22Rv1 (cell line): ENCODE results near the gene PTPN2.

ENCODE experiments used
- H3K27ac ChIP-seq: fragments of 450-650 bp; 2 replicates; pipeline ENCODE4 v1.5.1; 2017
- CTCF ChIP-seq: fragments of 450-650 bp; IDR thresholded peaks from 2 replicates; pipeline ENCODE4 v1.5.1; 2017; ENCODE audit warnings: mild to moderate bottlenecking
- ZFX ChIP-seq: fragments of 450-650 bp; IDR thresholded peaks from 2 replicates; pipeline ENCODE4 v1.6.1; 2017; ENCODE audit warnings: antibody characterized with exemption, borderline replicate concordance

PTPN2 gene

GRCh38 chr18:12891561-12891960 lies 7.5 kb upstream of the PTPN2 start:
- no peak overlapping the region for H3K27ac ChIP-seq
- no peak for TF ChIP-seq CTCF
- no peak for TF ChIP-seq ZFX

- no peak overlapping the region for H3K27ac ChIP-seq
- TF ChIP-seq ZFX: no peak
Observed at GRCh38 chr18:12890964-12891363, 6.9 kb upstream of the PTPN2 start.

- no peak overlapping the region for H3K27ac ChIP-seq
- TF ChIP-seq ZFX: no peak
- peak; percentile 79 for TF ChIP-seq CTCF
Observed at GRCh38 chr18:12886498-12887126, 2.6 kb upstream of the PTPN2 start.

GRCh38 chr18:12885500-12885899 lies 1.5 kb upstream of the PTPN2 start:
- no peak overlapping the region for H3K27ac ChIP-seq
- TF ChIP-seq CTCF: no peak
- no peak for TF ChIP-seq ZFX

GRCh38 chr18:12884406-12885323 lies 628 bp upstream of the PTPN2 start:
- H3K27ac ChIP-seq: peak overlapping the region; percentile 93
- TF ChIP-seq CTCF (no peak), ZFX (no peak)

- peak overlapping the region; percentile 93 for H3K27ac ChIP-seq
- TF ChIP-seq ZFX (no peak), CTCF (no peak)
Observed at GRCh38 chr18:12883372-12883683, 709 bp downstream of the PTPN2 start.

GRCh38 chr18:12882453-12883371 lies 1.3 kb downstream of the PTPN2 start:
- TF ChIP-seq CTCF (no peak), ZFX (no peak)

More at GRCh38 chr18:12882453-12883371, 1.3 kb downstream of the PTPN2 start:
- peak overlapping the region; percentile 93 for H3K27ac ChIP-seq
